ENCODE data around the gene DYRK1A.

Gene DYRK1A

GRCh38 chr21:37462087-37462861 lies 95.7 kb downstream of the DYRK1A start:
- H3K4me3 ChIP-seq (ENCODE audit: low read depth, low read length), result no peak overlapping the region
- TF ChIP-seq, protein P1, sequence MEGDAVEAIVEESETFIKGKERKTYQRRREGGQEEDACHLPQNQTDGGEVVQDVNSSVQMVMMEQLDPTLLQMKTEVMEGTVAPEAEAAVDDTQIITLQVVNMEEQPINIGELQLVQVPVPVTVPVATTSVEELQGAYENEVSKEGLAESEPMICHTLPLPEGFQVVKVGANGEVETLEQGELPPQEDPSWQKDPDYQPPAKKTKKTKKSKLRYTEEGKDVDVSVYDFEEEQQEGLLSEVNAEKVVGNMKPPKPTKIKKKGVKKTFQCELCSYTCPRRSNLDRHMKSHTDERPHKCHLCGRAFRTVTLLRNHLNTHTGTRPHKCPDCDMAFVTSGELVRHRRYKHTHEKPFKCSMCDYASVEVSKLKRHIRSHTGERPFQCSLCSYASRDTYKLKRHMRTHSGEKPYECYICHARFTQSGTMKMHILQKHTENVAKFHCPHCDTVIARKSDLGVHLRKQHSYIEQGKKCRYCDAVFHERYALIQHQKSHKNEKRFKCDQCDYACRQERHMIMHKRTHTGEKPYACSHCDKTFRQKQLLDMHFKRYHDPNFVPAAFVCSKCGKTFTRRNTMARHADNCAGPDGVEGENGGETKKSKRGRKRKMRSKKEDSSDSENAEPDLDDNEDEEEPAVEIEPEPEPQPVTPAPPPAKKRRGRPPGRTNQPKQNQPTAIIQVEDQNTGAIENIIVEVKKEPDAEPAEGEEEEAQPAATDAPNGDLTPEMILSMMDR (IDR thresholded peaks at IDR 0.05; ENCODE audit: low read depth, low read length), result no peak
- TF ChIP-seq, protein P2, sequence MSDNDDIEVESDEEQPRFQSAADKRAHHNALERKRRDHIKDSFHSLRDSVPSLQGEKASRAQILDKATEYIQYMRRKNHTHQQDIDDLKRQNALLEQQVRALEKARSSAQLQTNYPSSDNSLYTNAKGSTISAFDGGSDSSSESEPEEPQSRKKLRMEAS (IDR thresholded peaks at IDR 0.05; ENCODE audit: low read depth, low read length), result no peak
- TF ChIP-seq POLR2A (IDR thresholded peaks at IDR 0.05; ENCODE audit: extremely low read depth, insufficient read length), result no peak
- TF ChIP-seq MYC (IDR thresholded peaks at IDR 0.05; ENCODE audit: low read depth, low read length), result no peak
- DNase-seq (ENCODE audit: low read depth), result no peak

DNA sequence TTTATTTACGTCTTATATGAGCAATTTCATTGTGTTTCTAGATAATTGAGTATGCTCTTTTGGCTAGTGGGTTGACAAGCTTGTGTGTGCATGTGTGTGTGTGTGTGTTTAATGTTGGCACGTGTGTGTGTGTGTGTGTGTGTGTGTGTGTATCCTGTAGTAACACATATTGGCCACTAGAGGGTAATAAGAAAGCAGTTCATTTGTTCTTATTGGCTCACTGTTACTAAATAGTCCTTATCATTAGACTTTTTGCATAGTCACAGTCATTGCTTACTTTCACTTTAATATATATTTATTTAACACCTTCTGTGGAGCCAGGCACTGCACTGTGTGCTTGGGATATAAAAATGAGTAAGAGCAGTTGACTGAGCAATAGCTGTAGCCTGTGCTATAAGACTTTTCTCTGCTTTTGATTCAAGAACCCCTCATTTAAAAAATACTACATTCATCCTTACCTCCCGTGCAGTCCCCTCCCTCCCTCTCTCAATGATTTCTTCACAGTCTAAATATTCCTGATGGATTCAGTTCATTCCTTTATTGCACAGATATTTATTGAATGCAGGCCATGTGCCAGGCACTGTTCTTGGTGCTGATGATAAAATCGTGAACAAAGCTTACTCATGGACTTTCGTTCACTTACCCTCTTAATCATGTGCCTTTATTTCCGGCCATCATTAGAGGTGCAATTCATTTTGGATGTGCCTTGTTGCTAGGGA lies 96.7 kb downstream of the DYRK1A start:
- no peak overlapping the region for H3K4me3 ChIP-seq (ENCODE audit: low read depth, low read length)
- DNase-seq (ENCODE audit: low read depth), result peak; percentile 37
- TF ChIP-seq MYC (IDR thresholded peaks at IDR 0.05; ENCODE audit: low read depth, low read length) (0 out of 2 replicates have a peak, but pooled peaks have one; percentile 18), POLR2A (IDR thresholded peaks at IDR 0.05; ENCODE audit: extremely low read depth, insufficient read length) (no peak)
- TF ChIP-seq, protein P2 (IDR thresholded peaks at IDR 0.05; ENCODE audit: low read depth, low read length), result peak; percentile 65
- TF ChIP-seq, protein P1 (IDR thresholded peaks at IDR 0.05; ENCODE audit: low read depth, low read length), result peak; percentile 28

- TF ChIP-seq MYC (IDR thresholded peaks at IDR 0.05; ENCODE audit: low read depth, low read length) (no peak), POLR2A (IDR thresholded peaks at IDR 0.05; ENCODE audit: extremely low read depth, insufficient read length) (no peak)
- TF ChIP-seq, protein P2 (IDR thresholded peaks at IDR 0.05; ENCODE audit: low read depth, low read length), result no peak
- TF ChIP-seq, protein P1 (IDR thresholded peaks at IDR 0.05; ENCODE audit: low read depth, low read length), result no peak
- DNase-seq (ENCODE audit: low read depth), result no peak
- H3K4me3 ChIP-seq (ENCODE audit: low read depth, low read length), result no peak overlapping the region
Measured at GRCh38 chr21:37467082-37467481, 100.5 kb downstream of the DYRK1A start.

DNA sequence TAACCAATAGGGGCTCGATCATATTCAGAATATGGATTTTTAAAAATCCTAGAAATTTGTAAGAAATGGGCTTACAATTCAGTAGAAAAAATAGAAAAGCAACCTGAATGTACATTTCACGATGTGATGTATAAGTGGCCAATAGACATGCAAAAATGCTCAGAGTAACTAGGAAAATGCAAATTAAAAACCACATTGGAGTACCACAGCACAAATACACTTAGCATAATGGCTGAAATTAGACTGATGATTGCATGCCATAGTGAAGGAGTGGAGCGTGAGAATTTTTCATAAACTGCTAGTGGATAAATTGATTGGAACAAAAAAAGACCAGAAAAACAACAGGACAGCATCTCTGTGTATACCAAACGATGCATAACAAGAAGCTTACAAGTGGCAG lies 102.3 kb downstream of the DYRK1A start:
- TF ChIP-seq POLR2A (IDR thresholded peaks at IDR 0.05; ENCODE audit: extremely low read depth, insufficient read length), result no peak
- TF ChIP-seq, protein P2 (IDR thresholded peaks at IDR 0.05; ENCODE audit: low read depth, low read length), result no peak
- TF ChIP-seq, protein P1 (IDR thresholded peaks at IDR 0.05; ENCODE audit: low read depth, low read length), result no peak
- TF ChIP-seq MYC (IDR thresholded peaks at IDR 0.05; ENCODE audit: low read depth, low read length), result no peak
- no peak for DNase-seq (ENCODE audit: low read depth)
- no peak overlapping the region for H3K4me3 ChIP-seq (ENCODE audit: low read depth, low read length)

DNA sequence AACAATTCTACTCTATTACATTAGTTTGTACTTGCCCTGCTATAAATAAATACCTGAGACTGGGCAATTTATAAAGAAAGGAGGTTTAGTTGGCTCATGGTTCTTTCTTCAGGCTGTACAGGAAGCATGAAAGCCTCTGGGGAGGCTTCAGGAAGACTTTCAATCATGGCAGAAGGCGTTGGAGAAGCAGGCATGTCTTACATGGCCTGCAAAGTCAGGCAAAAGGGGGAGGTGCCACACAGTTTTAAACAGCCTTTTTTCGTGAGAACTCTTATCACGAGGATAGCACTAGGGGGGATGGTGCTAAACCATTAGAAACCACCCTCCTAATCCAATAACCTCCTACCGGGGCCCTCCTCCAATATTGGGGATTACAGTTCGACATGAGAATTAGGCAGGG lies 102.9 kb downstream of the DYRK1A start:
- TF ChIP-seq POLR2A (IDR thresholded peaks at IDR 0.05; ENCODE audit: extremely low read depth, insufficient read length) (no peak), MYC (IDR thresholded peaks at IDR 0.05; ENCODE audit: low read depth, low read length) (no peak)
- TF ChIP-seq, protein P2 (IDR thresholded peaks at IDR 0.05; ENCODE audit: low read depth, low read length), result no peak
- TF ChIP-seq, protein P1 (IDR thresholded peaks at IDR 0.05; ENCODE audit: low read depth, low read length), result no peak
- no peak overlapping the region for H3K4me3 ChIP-seq (ENCODE audit: low read depth, low read length)
- DNase-seq (ENCODE audit: low read depth), result no peak

Data from NB4 (cell line).